ENCODE measurements around the gene HNRNPAB. TPM values are rescaled to one million over a fixed set of nuclear protein-coding genes. Genes with fewer than 3 reads are reported as not detected.

The HNRNPAB gene
- polyA plus RNA-seq, 1 donor from 2014 or later: 70.6 TPM

DNA sequence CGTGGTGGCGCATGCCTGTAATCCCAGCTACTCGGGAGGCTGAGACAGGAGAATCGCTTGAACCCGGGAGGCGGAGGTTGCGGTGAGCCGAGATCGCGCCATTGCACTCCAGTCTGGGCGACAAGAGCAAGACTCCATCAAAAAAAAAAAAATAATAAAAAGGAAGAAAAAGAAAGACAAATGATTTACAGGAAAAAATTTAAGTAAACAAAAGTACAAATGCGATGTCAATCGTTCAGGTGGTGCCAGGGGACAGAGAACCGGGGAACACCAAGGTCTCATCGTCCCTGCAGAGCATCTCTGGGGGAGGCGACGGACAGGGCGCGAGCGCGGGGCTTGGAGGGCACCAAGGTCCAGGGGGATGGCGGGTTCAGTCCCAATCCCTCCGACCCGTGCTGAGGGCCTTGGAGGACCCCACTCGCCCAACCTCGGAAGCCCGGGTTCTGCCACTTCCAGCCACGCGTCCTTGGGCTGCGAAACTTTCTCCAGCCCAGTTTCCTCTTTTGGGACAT, 607 bp upstream of the HNRNPAB start:
- Mint-ChIP-seq H3K27me3 (no peaks in the 10 kb centered on the region), H3K4me3 (peak overlapping the region; percentile 95 to 100 (median 97)), H3K27ac (peak overlapping the region; percentile 95 to 99 (median 99))

DNA sequence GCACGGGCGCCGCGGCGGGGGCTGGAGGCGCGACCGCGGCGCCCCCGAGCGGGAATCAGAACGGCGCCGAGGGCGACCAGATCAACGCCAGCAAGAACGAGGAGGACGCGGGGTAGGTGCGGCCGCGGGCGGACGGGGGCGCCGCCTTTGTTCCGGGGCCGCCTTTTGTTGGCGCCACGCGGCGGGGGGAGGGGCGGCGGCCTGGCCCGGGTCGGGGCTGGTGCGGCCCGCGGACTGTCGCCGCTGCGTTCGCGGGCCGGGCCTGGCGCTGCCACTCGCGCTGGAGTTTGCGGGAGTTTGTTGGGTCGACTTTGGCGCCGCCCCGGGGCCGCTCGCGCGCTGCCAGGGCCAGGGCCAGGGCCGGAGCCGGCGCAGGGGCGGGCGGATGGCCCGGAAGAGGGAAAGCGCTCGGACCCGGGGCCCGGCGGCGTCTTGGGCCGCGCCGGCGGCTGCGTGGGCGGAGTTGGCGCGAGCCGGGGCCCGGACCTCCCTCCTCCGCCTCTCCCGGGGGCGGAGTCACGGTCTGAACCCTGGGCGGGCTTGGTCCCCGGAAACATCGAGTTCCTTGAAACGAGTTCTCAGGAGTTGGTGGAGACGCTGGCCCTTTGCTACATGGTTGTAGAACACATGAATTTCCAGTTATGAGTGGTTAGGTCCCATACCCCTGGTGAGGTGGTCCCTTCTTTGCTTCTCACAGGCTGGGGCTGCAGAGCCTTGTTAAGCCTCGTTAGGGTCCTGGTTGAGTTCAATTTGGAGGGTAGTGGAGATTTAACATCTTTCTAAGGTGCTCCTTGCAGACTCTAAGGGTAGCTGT, 809 bp downstream of the HNRNPAB start:
- Mint-ChIP-seq H3K4me3 (peak overlapping the region; percentile 79 to 100 (median 88)), H3K27me3 (no peaks in the 10 kb centered on the region), H3K27ac (peak overlapping the region; percentile 81 to 92 (median 83)), H3K4me1 (peaks cover 13 to 19% (median 16%) of the 10 kb centered on the region in 3 donors), H3K9me3 (peaks cover 0 to 2% (median 0%) of the 10 kb centered on the region in 3 donors), H3K36me3 (peaks cover 3% of the 10 kb centered on the region)

More for the DNA sequence above, 607 bp upstream of the HNRNPAB start:
- H3K9me3 Mint-ChIP-seq: peaks cover 0 to 2% (median 0%) of the 10 kb centered on the region in 3 donors
- peaks cover 3% of the 10 kb centered on the region for H3K36me3 Mint-ChIP-seq
- H3K4me1 Mint-ChIP-seq: peaks cover 13 to 19% (median 16%) of the 10 kb centered on the region in 3 donors

DNA sequence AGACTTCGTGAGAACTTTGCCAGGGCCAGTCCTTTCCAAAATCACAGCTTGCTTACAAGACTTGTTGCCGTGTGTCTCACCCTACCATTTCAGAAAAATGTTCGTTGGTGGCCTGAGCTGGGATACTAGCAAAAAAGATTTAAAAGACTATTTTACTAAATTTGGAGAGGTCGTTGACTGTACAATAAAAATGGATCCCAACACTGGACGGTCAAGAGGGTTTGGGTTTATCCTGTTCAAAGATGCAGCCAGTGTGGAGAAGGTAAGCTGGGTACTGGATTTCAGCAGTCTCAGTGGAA, 1.4 kb downstream of the HNRNPAB start:
- Mint-ChIP-seq H3K9me3 (peaks cover 0 to 2% (median 0%) of the 10 kb centered on the region in 3 donors), H3K4me3 (peak overlapping the region; percentile 73 to 88 (median 84)), H3K4me1 (peaks cover 13 to 19% (median 16%) of the 10 kb centered on the region in 3 donors), H3K36me3 (peaks cover 3% of the 10 kb centered on the region), H3K27ac (peak overlapping the region; percentile 81 to 92 (median 83)), H3K27me3 (no peaks in the 10 kb centered on the region)

DNA sequence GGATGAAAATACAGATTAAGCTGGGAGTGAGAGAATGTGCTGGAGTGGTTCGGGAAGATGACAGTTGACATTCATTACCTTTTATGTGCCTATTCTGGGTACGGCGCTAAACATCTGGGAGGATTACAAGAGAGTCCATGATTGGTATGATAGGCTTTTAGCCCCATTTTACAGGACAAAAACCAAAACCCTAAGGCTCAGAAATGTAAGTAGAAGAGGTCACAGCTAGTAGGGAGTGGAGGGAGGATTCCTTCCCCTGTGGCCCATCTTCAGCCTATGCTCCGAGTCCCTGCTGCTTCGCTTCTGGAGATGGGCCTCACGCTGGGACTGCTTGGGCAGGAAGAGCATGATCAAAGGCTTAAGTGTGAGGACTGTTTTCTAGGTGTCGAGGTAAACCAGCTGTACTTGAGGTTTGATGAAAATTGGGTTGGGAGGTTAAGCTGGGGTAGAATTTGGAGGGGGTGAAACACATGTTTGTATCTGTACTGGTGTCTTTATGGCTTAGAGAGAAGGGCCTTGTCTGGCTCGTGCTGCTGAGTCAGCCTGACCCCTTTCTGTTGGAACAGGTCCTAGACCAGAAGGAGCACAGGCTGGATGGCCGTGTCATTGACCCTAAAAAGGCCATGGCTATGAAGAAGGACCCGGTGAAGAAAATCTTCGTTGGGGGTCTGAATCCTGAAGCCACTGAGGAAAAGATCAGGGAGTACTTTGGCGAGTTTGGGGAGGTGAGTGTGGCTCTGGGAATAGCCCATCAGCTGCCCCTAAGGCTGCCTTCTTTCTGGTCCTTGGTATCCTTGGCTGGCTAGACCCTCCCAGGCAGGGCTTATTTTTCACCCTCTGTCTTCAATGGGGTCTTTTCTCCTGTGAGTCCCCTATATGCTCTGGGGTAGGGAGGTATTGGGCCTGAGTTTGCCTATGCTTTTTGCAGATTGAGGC, 2.1 kb downstream of the HNRNPAB start:
- Mint-ChIP-seq H3K36me3 (peaks cover 3% of the 10 kb centered on the region), H3K4me1 (peaks cover 13 to 19% (median 16%) of the 10 kb centered on the region in 3 donors), H3K27me3 (no peaks in the 10 kb centered on the region), H3K4me3 (peak overlapping the region; percentile 73 to 88 (median 84)), H3K27ac (peak overlapping the region; percentile 81 to 92 (median 83)), H3K9me3 (peaks cover 0 to 2% (median 0%) of the 10 kb centered on the region in 3 donors)

DNA sequence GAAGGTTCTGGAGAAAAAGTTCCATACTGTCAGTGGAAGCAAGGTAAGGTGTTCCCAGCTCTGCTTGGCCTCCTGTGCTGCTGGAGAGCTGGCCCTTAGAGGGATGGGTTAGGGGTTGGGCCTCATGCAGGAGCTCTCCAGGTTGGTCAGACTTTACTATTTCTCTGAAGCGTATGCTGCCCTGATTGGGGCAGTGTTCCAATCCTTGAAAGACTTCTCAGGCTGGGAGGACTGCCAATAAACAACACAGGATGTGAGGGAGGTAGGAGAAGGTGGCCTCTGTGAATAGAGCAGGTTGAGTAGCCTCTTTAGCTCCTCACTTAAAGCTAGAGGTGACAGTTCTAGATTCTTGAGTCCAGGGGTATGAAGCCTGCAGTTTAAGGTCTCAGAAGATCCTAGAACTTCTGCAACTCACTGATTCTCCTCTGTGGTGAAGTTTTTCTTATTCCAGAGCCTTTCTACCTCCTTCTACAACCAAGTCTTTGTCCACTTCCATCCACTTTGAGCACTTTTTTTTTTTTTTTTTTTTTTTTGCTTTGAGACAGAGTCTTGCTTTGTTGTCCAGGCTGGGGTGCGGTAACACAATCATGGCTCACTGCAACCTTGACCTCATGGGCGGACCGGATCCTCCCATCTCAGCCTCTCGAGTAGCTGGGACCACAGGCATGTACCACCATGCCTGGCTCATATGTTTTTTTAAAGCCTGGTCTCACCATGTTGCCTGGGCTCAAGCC, 3.0 kb downstream of the HNRNPAB start:
- peak overlapping the region; percentile 12 to 88 (median 72) for H3K4me3 Mint-ChIP-seq
- peaks cover 0 to 2% (median 0%) of the 10 kb centered on the region in 3 donors for H3K9me3 Mint-ChIP-seq
- H3K27me3 Mint-ChIP-seq: no peaks in the 10 kb centered on the region
- peaks cover 13 to 19% (median 16%) of the 10 kb centered on the region in 3 donors for H3K4me1 Mint-ChIP-seq
- peaks cover 3% of the 10 kb centered on the region for H3K36me3 Mint-ChIP-seq
- peak overlapping the region in 2 of 3 donors; percentile 81 to 83 for H3K27ac Mint-ChIP-seq

DNA sequence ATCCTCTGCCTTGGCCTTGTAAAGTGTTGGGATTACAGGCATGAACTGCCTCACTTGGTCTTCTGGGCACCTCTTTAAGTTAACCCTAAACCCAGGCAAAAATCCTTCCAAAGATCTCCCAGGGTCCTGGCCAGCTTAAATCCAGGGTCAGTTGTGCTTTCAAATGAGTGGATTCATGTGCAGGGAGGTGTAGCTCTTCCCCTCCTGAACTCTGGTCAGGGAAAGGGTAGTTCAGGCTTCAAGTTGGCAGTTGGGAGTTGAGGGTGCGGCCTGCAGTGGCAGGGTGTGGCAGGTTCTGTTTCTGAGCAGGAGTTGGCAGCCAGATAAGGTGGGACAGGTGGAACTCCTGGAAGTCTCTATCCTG, 3.6 kb downstream of the HNRNPAB start:
- H3K4me3 Mint-ChIP-seq: peak overlapping the region in 2 of 4 donors; percentile 24 to 88
- peaks cover 0 to 2% (median 0%) of the 10 kb centered on the region in 3 donors for H3K9me3 Mint-ChIP-seq
- peak overlapping the region in 2 of 3 donors; percentile 81 to 83 for H3K27ac Mint-ChIP-seq
- peaks cover 13 to 19% (median 16%) of the 10 kb centered on the region in 3 donors for H3K4me1 Mint-ChIP-seq
- peaks cover 3% of the 10 kb centered on the region for H3K36me3 Mint-ChIP-seq
- H3K27me3 Mint-ChIP-seq: no peaks in the 10 kb centered on the region

DNA sequence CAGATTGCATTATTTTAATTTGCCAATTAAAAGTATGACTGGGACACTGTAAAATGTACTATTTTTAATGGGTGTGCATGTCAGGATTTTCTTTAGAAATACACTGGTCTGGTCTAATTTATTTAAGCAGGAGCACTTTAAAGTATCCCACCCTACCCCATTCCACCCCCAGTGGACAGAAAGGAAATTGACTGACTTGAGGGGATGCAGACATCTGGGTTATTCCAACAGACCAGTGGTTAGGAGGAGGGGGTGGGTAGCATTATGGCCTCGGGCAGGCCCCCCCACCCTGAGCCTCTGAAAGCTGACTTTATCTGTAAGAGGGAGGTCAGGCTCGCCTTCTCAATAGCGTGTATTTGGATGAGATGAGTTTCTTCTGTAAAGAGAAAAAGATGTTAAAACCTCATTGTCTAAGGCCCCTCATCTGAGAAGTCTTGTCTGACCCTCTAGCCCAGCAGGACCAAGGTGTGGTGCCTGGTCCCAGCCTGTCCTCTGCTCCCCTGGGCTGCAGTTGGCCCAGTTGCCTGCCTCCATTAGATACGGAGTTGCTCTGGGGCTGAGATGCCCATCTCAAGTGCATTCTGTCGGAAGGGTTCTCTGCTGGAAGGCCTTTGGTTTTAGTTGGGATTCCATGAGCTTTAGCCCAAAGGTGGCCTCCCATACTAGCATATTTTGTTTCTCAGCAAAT, 4.4 kb downstream of the HNRNPAB start:
- peaks cover 3% of the 10 kb centered on the region for H3K36me3 Mint-ChIP-seq

DNA sequence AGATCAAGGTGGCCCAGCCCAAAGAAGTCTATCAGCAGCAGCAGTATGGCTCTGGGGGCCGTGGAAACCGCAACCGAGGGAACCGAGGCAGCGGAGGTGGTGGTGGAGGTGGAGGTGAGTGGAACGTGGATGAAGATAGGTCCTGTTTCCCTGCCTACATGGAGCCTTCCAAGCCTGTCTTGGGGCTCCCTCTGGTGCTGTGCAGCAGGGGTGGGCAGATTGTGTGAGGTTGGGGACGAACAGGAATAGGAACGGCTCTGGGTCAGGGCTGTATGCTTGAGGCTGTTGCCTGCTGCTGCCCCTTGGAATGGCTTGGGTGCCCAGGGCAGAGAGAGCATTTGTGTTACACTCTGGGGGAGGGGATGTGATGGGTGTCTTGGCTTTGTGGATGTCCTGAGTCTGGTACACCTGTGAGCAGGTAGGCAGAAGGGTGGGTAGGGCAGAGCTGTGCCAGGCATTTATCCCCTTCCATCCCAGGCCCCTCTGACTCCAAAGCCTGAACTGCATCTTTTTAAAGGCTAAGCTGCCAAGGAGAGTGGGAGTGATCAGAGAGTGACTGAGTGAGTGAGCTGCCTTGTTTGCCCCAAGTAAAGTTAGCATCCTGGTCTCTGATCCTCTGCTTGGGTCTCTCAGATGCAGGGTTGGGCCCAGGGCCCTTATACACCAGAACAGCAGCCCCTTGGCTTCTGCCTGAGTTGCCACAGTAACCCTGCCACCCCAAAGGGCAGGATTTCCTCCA, 5.2 kb downstream of the HNRNPAB start:
- Mint-ChIP-seq H3K36me3 (peaks cover 3% of the 10 kb centered on the region), H3K4me1 (peaks cover 9 to 20% (median 19%) of the 10 kb centered on the region in 3 donors), H3K4me3 (peak overlapping the region in 2 of 4 donors; percentile 12 to 82), H3K9me3 (no peaks in the 10 kb centered on the region), H3K27ac (peak overlapping the region; percentile 4 to 71 (median 71)), H3K27me3 (no peaks in the 10 kb centered on the region)

More for the DNA sequence above, 4.4 kb downstream of the HNRNPAB start:
- Mint-ChIP-seq H3K27ac (peak overlapping the region in 2 of 3 donors; percentile 4 to 71), H3K4me1 (peaks cover 13 to 20% (median 19%) of the 10 kb centered on the region in 3 donors), H3K27me3 (no peaks in the 10 kb centered on the region), H3K9me3 (peaks cover 0 to 2% (median 0%) of the 10 kb centered on the region in 3 donors), H3K4me3 (peak overlapping the region in 1 of 4 donors; percentile 88)

DNA sequence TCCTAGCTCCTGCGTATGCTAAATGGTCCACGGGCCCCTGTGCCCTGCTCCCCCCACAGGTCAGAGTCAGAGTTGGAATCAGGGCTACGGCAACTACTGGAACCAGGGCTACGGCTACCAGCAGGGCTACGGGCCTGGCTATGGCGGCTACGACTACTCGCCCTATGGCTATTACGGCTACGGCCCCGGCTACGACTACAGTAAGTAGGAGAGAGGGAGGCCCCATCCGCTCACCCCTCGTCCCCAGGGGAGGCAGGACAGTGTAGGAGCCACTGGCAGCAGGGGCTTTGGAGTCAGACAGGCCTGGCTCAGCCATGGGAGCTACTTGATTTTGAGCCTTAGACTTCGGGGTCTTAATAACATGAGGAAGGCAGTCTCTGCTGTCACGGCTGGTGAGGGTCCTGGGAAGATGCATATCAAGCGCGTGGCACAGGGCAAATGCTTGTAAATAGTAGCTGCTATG, 5.8 kb downstream of the HNRNPAB start:
- H3K4me1 Mint-ChIP-seq: peaks cover 9 to 22% (median 21%) of the 10 kb centered on the region in 3 donors
- H3K27ac Mint-ChIP-seq: peak overlapping the region in 2 of 3 donors; percentile 71
- no peak overlapping the region for H3K4me3 Mint-ChIP-seq
- H3K27me3 Mint-ChIP-seq: no peaks in the 10 kb centered on the region
- H3K9me3 Mint-ChIP-seq: no peaks in the 10 kb centered on the region
- peaks cover 3% of the 10 kb centered on the region for H3K36me3 Mint-ChIP-seq

DNA sequence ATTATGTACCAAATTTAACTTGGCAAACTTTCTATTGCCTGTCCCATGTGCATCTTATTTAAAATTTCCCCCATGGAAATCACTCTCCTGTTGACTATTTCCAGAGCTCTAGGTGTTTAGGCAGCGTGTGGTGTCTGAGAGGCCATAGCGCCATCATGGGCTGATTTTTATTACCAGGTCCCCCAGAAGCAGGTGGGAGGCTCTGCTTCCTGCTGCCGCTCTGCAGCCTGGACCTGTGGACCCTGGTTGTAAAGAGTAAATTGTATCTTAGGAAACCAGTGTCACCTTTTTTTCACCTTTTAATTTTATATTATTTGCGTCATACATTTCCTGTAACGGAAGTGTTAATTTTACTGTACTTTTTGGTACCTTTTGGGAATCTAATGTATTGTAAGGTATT, 6.4 kb downstream of the HNRNPAB start:
- H3K27me3 Mint-ChIP-seq: no peaks in the 10 kb centered on the region
- H3K36me3 Mint-ChIP-seq: peaks cover 3% of the 10 kb centered on the region
- H3K4me1 Mint-ChIP-seq: peaks cover 9 to 21% (median 20%) of the 10 kb centered on the region in 3 donors
- H3K4me3 Mint-ChIP-seq: no peak overlapping the region
- H3K27ac Mint-ChIP-seq: peak overlapping the region in 2 of 3 donors; percentile 67 to 71
- H3K9me3 Mint-ChIP-seq: no peaks in the 10 kb centered on the region

DNA sequence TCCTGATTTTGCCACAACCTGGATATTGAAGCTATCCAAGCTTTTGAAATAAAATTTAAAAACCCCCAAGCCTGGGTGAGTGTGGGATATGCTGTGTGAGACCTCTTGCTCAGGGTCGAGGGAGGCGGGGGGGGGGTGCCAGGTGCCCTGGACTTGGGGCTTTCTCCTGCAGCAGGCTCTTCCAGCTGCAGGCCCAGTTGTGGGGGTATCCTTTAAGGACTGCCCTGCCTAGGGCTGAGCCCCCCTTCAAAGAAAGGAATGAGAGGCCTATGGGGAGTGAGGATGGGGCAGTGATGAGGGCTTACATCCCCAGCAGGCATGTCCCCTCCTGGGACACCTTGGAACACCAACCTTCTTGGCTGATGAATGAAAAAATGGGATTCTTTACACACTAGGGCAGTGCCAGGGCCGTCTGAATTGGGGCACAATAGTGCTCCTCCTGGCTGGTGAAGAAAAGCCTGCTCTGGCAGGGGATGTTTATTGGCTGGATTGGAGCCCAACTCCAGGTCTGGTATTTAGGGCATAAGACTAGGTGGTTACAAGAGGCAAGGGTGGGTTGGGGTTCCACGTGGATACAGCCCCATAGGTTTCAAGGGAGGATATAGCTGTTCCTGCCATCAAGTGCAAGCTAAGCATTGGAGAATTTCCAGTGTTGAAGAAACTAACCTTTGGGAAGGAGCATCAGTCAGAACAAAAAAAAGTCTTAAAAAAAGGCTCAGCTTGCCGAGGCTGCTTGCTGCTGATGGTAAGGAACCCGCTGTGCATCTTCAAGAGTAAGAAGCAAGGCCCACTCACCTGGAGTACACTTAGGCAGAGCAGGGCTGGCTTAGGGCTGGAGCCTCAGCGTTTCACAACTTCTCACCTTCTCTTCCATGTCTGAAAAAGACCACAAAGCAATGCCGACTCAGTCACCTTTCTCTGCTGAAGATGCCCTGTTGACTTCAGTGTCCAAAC, 7.0 kb downstream of the HNRNPAB start:
- Mint-ChIP-seq H3K27me3 (no peaks in the 10 kb centered on the region), H3K27ac (peak overlapping the region; percentile 67 to 78 (median 71)), H3K36me3 (peaks cover 3% of the 10 kb centered on the region), H3K4me3 (no peak overlapping the region), H3K9me3 (no peaks in the 10 kb centered on the region), H3K4me1 (peaks cover 7 to 19% (median 18%) of the 10 kb centered on the region in 3 donors)

All from IgD-negative memory B cell (primary cell).